ENCODE measurements around the gene RPS14.

Gene RPS14

DNA sequence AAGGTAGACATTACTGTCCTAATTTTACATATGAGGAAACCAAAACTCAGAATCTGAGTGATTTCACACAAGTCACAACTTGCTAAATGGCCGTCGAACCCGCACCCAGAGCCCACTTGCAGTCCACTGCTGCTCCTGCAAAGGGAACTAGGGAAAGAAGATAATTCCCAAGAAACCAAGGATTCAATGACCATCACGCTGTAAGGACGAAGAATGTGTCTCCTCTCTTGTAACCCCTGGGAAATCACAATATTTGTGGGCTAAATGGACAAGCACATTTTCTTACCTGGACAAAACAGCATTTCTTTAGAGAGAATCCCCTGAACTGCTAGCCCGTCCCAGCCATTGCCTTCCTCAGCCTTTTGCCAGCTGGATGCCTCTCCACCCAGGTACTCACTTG, 2.4 kb downstream of the RPS14 start:
- no peak for DNase-seq (ENCODE audit: low read depth)
- TF ChIP-seq, protein P1, sequence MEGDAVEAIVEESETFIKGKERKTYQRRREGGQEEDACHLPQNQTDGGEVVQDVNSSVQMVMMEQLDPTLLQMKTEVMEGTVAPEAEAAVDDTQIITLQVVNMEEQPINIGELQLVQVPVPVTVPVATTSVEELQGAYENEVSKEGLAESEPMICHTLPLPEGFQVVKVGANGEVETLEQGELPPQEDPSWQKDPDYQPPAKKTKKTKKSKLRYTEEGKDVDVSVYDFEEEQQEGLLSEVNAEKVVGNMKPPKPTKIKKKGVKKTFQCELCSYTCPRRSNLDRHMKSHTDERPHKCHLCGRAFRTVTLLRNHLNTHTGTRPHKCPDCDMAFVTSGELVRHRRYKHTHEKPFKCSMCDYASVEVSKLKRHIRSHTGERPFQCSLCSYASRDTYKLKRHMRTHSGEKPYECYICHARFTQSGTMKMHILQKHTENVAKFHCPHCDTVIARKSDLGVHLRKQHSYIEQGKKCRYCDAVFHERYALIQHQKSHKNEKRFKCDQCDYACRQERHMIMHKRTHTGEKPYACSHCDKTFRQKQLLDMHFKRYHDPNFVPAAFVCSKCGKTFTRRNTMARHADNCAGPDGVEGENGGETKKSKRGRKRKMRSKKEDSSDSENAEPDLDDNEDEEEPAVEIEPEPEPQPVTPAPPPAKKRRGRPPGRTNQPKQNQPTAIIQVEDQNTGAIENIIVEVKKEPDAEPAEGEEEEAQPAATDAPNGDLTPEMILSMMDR (conservative IDR thresholded peaks at IDR 0.05; ENCODE audit: low read depth, low read length): no peak
- no peak overlapping the region for H3K4me3 ChIP-seq (ENCODE audit: low read depth, low read length)

DNA sequence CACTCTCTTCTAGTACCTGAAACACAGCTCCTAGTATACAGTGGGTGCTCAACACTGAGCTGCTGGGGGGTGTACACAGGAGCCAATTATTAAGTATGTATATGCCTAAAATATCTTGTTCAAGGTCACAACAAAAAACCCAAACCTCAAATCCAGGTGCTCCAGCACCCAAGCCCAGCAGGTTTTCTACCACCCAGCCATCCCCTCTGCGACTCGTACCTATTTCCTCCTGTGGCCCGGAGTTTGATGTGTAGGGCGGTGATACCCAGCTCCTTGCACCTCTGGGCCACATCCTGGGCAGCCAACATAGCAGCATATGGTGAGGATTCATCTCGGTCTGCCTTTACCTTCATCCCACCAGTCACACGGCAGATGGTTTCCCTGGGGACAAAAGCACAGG, 3.0 kb downstream of the RPS14 start:
- TF ChIP-seq, protein P1 (conservative IDR thresholded peaks at IDR 0.05; ENCODE audit: low read depth, low read length): no peak
- DNase-seq (ENCODE audit: low read depth): no peak
- H3K4me3 ChIP-seq (ENCODE audit: low read depth, low read length): no peak overlapping the region

DNA sequence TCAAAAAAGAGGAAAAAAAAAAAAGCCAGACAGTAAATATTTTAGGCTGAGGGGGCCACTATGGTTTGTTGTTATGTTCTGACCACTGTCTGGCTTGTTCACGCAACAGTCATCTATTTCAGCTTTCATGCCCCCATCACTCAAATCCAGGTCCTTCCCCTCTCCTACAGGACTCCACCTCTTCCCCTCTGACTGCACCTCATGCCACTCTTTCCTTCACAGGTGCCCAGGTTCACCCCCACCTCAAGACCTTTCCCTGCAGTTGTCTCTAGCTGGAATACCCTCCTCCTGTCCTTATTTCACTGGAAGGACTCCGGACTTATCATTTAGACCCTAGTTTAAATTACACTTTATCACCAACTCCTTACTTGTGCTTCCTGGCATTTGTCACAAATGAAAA, 3.5 kb downstream of the RPS14 start:
- H3K4me3 ChIP-seq (ENCODE audit: low read depth, low read length): no peak overlapping the region
- TF ChIP-seq, protein P1 (conservative IDR thresholded peaks at IDR 0.05; ENCODE audit: low read depth, low read length): no peak
- no peak for DNase-seq (ENCODE audit: low read depth)

DNA sequence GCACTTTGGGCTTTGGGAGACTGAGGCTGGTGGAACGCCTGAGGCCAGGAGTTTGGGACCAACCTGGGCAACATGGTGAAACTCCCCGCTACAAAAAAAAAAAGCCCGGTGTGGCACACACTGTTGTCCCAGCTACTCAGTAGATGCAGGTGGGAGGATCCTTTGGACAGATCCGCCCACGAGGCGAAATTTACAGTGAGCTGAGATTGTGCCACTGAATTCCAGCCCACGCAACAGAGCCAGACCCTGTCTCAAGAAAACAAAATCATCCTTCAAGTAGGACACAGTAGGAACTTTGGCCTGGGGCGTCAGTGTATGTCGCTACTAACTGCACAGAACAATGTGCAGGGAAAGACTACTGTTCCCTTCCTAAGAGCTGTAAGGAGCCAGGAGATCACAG, 4.8 kb downstream of the RPS14 start:
- TF ChIP-seq, protein P1 (conservative IDR thresholded peaks at IDR 0.05; ENCODE audit: low read depth, low read length): no peak
- H3K4me3 ChIP-seq (ENCODE audit: low read depth, low read length): no peak overlapping the region
- no peak for DNase-seq (ENCODE audit: low read depth)

DNA sequence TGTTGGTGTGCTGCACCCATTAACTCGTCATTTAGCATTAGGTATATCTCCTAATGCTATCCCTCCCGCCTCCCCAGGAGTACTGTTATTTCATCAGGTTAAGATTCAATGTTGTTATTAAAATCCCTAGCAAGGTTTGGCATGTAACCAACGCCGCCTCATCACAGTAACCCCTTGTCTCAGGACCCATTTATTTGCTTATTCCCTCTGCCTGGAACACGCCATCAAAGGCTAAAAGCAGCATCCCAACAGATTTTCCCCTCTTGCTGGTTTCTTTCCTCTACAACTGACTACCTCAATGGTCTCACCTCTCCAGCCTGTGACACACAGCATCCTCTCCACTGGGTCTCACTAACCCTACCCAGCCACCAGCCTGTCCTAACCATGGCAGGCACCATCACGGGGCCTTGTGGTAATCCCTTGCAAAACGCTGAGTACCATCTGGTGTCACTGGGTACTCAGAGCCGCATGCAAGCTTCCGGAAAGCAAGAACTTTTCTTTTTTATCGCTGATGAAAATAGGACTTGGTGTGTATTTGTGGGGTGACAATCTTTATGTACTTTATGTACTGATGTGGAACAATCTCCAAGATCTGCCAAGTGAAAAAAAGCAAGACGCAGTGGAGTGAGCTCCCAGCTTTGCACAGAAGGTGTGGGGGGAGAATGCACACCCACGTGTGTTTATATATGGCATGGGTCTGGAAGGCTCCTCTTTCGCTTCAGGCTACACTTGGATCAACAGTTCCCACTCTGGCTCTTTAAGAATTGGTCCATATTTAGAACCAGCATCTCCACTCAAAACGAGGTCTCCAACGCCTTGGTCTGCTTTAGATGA, 6.1 kb downstream of the RPS14 start:
- H3K4me3 ChIP-seq (ENCODE audit: low read depth, low read length): no peak overlapping the region
- TF ChIP-seq, protein P1 (conservative IDR thresholded peaks at IDR 0.05; ENCODE audit: low read depth, low read length): no peak
- DNase-seq (ENCODE audit: low read depth): no peak

DNA sequence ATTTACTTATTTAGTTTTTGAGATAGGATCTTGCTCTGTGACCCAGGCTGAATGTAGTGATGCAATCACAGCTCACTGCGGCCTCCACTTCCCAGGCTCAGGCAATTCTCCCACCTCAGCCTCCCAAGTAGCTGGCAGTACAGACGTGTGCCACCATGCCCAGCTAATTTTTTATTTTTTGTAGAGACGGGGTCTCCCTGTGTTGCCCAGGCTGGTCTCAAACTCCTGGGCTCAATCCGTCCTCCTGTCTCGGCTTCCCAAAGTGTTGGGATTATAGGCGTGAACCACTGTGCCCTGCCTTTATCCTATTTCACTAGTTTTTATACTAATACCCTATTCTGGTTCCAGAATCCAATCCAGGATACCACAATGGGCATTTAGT, 6.8 kb downstream of the RPS14 start:
- H3K4me3 ChIP-seq (ENCODE audit: low read depth, low read length): no peak overlapping the region
- no peak for DNase-seq (ENCODE audit: low read depth)
- TF ChIP-seq, protein P1 (conservative IDR thresholded peaks at IDR 0.05; ENCODE audit: low read depth, low read length): no peak

All from choroid plexus epithelial cell (primary cell).